GM12872 (cell line): ENCODE measurements around the gene SHROOM4.

ENCODE experiments used
- CTCF ChIP-seq: IDR thresholded peaks from 3 replicates; pipeline ENCODE4 v1.5.1; 2011; ENCODE audit warnings: low read depth, mild to moderate bottlenecking, low read length, moderate library complexity; ENCODE audit not compliant: insufficient read depth

SHROOM4 gene

GRCh38 chrX:50842221-50842620 lies 28.2 kb upstream of the SHROOM4 start:
- TF ChIP-seq CTCF, result no peak

- no peak for TF ChIP-seq CTCF
Observed at GRCh38 chrX:50839730-50840129, 25.7 kb upstream of the SHROOM4 start.

- TF ChIP-seq CTCF, result no peak
Observed at GRCh38 chrX:50838820-50839600, 25.0 kb upstream of the SHROOM4 start.

GRCh38 chrX:50827996-50828395 lies 14.0 kb upstream of the SHROOM4 start:
- no peak for TF ChIP-seq CTCF

- TF ChIP-seq CTCF, result no peak
Observed at GRCh38 chrX:50825825-50826224, 11.8 kb upstream of the SHROOM4 start.

- TF ChIP-seq CTCF, result no peak
Observed at GRCh38 chrX:50818986-50819385, 5.0 kb upstream of the SHROOM4 start.

- no peak for TF ChIP-seq CTCF
Observed at GRCh38 chrX:50815120-50815519, 1.1 kb upstream of the SHROOM4 start.
